Measurements from ENCODE around the gene CNNM2.
"Not testable (repeated sequence)": the region's sequence is repeated elsewhere in the genome, so short reads cannot be mapped to it uniquely, and the experiment has no call there.

The CNNM2 gene

DNA sequence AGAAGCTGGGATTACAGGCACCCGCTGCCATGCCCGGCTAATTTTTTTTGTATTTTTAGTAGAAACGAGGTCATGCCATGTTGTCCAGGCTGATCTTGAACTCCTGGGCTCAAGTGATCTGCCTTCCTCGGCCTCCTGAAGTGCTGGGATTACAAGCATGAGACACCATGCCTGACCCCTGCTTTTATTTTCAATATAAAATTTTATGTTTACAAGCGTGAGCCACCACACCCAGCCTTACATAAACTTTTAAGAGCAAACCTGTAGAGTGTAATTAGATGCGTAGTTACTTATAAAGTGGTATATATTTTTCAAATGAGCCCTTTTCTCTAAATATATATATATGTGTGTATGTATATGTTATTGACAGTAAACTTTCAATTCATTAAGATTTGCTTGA lies 8.7 kb downstream of the CNNM2 start:
- DNase-seq (ENCODE audit: low read depth), result no peak

GRCh38 chr10:102927311-102928010 lies 9.4 kb downstream of the CNNM2 start:
- DNase-seq (ENCODE audit: low read depth), result no peak

- not testable (repeated sequence) for DNase-seq (ENCODE audit: low read depth)
These were observed 10.3 kb downstream of the CNNM2 start for GRCh38 chr10:102928442-102928841.

DNA sequence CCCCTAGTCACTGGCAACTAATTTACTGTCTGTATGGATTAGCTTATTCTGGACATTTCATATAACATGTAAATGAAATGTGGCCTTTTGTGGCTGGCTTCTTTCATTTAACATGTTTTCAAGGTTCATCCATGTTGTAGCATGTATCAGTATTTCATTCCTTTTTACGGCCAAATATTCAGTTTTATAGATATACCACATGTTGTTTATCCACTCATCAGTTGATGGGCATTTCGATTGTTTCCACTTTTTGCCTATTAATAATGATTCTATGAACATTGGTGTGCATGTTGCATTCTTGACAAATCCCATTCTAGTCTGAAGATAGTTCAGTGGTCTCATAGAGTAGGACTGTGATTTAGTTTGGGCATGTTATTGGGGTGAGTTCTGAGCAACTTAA lies 12.6 kb downstream of the CNNM2 start:
- no peak for DNase-seq (ENCODE audit: low read depth)

- DNase-seq (ENCODE audit: low read depth), result no peak
These were observed 13.5 kb downstream of the CNNM2 start for GRCh38 chr10:102931643-102932042.

DNA sequence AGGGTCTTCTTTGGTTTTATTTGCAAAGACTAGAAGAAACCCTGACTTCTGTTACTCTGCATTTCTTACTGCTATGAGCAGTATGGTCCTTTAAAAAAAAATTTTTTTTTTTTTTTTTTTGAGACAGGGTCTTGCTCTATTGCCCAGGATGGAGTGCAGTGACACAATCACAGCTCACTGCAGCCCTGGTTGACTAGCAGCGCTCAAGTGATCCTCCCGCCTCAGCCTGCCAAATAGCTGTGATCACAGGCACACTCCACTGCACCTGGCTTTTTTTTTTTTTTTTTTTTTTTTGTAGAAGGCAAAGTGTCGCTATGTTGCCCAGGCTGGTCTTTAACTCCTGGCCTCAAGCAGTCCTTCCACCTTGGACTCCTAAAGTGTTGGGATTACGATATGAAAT lies 17.4 kb downstream of the CNNM2 start:
- DNase-seq (ENCODE audit: low read depth), result no peak

DNA sequence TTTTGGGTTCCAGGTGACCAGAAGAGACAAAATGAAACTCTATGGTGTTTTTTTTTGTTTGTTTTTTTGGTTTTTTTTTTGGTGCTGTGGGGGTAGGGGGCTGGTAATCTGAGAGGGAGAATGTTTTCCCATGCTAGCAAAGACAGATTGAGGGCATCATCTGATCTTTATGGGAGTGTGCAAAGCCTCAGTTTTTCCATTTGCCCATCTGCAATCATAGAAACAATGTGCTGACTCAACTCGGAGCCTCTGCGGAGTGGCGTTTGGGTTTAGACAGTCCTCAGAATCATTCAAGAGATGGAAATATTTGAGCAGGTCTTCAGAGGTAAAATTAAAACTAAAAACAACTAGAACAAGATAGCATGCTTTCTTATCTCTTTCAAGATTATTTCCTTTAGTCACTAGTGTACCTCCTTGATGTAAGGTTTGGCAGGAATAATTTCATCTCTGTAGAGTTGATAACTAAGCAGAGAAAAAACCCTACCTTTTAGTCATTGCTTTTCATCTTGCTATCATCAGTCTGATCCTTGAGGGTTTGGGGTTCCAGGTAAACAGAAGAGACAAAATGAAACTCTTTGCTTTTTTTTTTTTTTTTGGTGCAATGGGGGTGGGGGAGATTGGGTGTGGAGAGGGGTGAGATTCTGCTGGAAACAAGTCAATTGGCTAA lies 18.0 kb downstream of the CNNM2 start:
- no peak for DNase-seq (ENCODE audit: low read depth)

DNA sequence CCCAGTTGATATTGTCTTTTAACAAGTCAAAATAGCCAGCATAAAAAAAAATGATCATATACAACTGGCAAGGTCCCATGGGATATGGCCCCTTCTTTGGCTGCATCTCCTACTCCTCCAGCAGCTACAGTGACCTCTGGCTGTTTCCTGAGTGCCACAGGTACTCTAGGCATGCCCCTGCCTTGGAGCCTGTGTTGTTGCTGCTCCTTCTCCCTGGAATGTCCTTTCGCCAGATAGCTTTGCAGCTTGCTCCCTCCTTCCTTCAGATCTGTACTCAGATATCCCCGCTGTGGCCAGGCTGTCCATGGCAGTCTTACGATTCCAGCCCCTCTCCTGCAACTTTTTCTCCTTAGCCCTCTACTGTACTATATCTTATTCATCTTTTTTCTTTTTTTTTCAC lies 23.3 kb downstream of the CNNM2 start:
- no peak for DNase-seq (ENCODE audit: low read depth)

- no peak for DNase-seq (ENCODE audit: low read depth)
These were observed 27.4 kb downstream of the CNNM2 start for GRCh38 chr10:102945449-102945848.

- no peak for DNase-seq (ENCODE audit: low read depth)
These were observed 27.9 kb downstream of the CNNM2 start for GRCh38 chr10:102945962-102946361.

- no peak for DNase-seq (ENCODE audit: low read depth)
These were observed 28.9 kb downstream of the CNNM2 start for GRCh38 chr10:102946992-102947391.

- DNase-seq (ENCODE audit: low read depth), result no peak
These were observed 30.1 kb downstream of the CNNM2 start for GRCh38 chr10:102948176-102948575.

DNA sequence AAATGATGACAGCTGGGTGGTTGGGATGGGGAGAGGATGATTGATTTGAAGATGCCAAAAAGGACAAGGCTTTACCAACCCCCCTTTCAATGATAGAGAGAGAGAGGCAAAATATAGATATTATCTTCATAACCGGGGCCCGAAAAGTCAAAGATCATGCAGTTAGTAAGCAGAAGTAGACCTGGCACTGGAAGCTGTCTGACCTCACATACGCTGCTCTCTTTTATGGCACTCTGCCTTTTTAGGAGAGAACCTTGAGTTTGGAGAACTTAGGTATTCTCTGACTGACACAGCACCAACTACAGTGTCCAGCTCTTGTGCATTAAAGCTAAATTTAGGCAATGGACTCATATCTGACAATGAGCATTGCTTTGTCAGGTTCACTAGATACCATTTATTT lies 30.7 kb downstream of the CNNM2 start:
- DNase-seq (ENCODE audit: low read depth), result no peak

DNA sequence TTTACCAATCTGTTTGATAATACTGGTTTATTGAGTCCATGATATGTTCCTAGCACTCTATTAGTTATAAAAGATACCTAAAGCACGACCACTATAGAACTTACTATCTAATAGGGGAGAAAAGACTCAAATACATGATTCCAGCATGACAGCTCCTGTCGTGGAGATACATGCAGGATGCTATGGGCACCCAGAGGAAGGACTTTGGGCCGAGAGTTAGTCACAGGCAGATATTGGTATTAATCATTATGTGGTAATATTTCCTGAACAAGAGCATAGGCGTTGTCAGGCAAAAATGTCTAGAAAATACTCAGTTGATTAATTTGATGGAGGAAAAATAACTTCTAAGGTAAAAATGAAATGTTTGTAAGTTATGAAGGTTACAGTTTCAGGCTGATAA lies 31.8 kb downstream of the CNNM2 start:
- DNase-seq (ENCODE audit: low read depth), result no peak

DNA sequence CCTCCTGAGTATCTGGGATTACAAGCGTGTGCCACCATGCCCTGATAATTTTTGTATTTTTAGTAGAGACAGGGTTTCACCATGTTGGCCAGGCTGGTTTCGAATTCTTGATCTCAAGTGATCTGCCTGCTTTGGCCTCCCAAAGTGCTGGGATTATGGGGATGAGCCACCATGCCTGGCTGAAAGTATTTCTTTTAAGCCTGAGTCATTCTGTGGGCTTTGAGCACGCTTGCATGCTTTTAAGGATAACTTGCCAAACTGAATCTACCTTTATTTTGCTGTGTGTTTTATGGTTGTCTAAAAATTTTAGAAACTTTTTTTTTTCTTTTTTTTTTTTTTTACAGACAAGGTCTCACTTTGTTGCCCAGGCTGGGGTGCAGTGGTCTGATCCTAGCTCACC lies 33.2 kb downstream of the CNNM2 start:
- DNase-seq (ENCODE audit: low read depth), result no peak

DNA sequence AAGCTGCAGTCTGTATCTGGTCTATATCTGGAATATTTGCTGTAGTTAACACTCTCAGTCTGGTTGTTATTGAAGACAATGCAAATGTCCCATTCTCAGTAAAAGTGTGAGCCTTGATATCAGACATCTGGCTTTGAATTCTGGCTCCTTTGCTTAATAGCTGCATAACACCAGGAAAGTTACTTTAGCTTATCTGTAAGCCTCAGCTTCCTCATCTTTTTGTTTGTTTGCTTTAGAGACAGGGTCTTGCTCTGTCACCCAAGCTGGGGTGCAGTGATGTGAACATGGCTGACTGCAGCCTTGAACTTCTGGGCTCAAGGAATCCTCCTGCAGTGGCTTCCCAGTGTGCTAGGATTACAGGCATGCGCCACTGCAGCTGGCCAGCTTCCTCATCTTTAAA lies 41.3 kb downstream of the CNNM2 start:
- DNase-seq (ENCODE audit: low read depth), result no peak

- no peak for DNase-seq (ENCODE audit: low read depth)
These were observed 42.1 kb downstream of the CNNM2 start for GRCh38 chr10:102960157-102960556.

DNA sequence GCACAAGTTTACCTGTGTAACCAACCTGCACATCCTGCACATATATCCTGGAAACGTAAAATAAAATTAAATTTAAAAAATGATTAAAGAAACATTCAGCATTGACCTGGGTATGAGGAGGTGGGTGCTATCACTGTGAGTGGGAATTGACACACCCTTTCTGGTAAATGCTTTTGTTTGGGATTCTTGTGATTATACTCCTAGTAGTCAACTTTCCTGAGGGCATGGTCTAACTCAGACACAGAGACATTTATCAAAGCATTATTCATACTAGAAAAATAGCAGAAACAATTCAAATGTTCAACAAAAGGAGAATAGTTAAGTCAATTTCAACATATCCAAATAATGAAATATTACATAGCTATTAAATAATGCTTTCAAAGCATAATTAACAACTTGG lies 44.2 kb downstream of the CNNM2 start:
- DNase-seq (ENCODE audit: low read depth), result no peak

- DNase-seq (ENCODE audit: low read depth), result no peak
These were observed 45.1 kb downstream of the CNNM2 start for GRCh38 chr10:102962951-102963755.

DNA sequence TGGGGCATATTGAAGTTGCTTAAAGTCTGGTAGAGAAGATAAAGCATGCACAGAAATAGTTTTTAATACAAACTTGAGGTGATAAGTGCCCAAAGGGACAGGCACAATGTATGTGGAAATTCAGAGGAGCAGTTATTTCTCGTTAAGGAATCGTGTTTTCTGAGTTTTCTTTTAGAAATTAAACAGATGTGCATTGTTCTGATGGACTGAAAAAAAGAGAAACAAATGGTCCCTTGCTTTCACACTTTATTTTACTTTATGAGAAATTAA lies 45.6 kb downstream of the CNNM2 start:
- DNase-seq (ENCODE audit: low read depth), result no peak

DNA sequence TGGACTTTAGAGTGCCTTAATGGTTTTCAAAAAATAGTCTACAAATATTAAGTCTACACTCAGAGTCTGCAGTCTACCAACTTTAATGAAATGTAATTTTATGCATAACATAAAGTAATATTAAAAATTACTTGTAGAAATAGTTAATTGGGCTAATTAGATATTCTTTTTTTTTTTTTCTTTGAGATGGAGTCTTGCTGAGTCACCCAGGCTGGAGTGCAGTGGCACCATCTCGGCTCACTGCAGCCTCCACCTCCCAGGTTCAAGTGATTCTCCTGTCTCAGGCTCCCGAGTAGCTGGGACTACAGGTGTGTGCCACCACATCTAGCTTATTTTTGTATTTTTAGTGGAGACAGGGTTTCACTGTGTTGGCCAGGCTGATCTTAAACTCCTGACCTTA lies 46.0 kb downstream of the CNNM2 start:
- not testable (repeated sequence) for DNase-seq (ENCODE audit: low read depth)

DNA sequence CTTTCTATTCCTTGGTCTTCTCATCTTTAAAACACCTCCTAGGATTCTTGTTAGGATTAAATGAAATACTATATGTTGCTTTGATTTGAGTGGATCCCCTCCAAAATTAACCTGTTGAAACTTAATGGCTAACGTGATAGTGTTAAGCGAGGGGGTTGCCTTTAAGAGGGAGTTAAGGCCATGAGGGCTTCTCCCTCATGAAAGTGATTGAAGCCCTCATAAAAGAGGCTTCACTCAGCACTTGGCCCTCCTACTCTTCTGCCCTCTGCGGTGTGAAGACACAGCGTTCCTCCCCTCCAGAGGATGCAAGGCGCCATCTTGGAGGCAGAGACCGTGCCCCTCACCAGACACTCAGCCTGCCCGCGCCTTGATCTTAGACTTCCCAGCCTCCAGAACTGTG lies 46.6 kb downstream of the CNNM2 start:
- DNase-seq (ENCODE audit: low read depth), result no peak

GRCh38 chr10:102965311-102965851 lies 47.3 kb downstream of the CNNM2 start:
- no peak for DNase-seq (ENCODE audit: low read depth)
